Spleen (tissue), 7 donors: Measurements from ENCODE around the gene LGI4.

Source experiments
- CTCF ChIP-seq, 11 experiments: fragments of 200-600 bp in 7 of 11; fragments of 450-650 bp in 4 of 11; sonication (generic) in 4 of 11; IDR thresholded peaks in 8 of 11; conservative IDR thresholded peaks in 3 of 11; 1 replicate in 7 of 11; 2 replicates in 4 of 11; pipeline versions ENCODE4 v1.4.0 to v1.8.0; 2016 to 2021; ENCODE audit warnings: antibody characterized with exemption in 11 of 11, inconsistent platforms in 4 of 11, mild to moderate bottlenecking in 1 of 11
- POLR2A ChIP-seq, 3 donors: fragments of 450-650 bp; IDR thresholded peaks; one replicate each; pipeline ENCODE4 v1.5.1; 2017; ENCODE audit warnings: antibody characterized with exemption in 3 of 3, mild to moderate bottlenecking in 1 of 3
- POLR2AphosphoS5 ChIP-seq, 3 donors: sonication (generic); formaldehyde crosslinking; IDR thresholded peaks; one replicate each; pipeline ENCODE4 v1.5.1; 2017; ENCODE audit warnings: antibody characterized with exemption in 3 of 3
- donor health status: DM: no; HTN: no; CAD: no; lungs with moderate emphysema.
- donor health status: DM: no; HTN: no; CAD: no.
- donor health status: DM: no; HTN: no; CAD: no.

- TF ChIP-seq CTCF (IDR thresholded peaks at IDR 0.05 in 8 of 11, conservative IDR thresholded peaks at IDR 0.05 in 3 of 11) (peak; percentile 82 to 94 (median 92)), POLR2A (IDR thresholded peaks at IDR 0.05) (no peak), POLR2AphosphoS5 (IDR thresholded peaks at IDR 0.05) (no peak)
These were observed 20.3 kb downstream of the LGI4 start for GRCh38 chr19:35114353-35115176.
